Measurements from ENCODE around the gene ERCC8. TPM values are rescaled to one million over a fixed set of nuclear protein-coding genes. Genes with fewer than 3 reads are reported as not detected.

ERCC8 gene
- total and polyA plus RNA-seq, 9 of the 15 experiments (the other 6 are each of a cell fraction or from before 2014, with no cell fraction given) = 10.1 to 41.8 (median 24.4) TPM

GRCh38 chr5:60958088-60958487 is 13.2 kb upstream of the ERCC8 start:
- intact Hi-C loops (cut with micrococcal nuclease) = loop anchor here (2.0 to 10.0 kb wide), 2 partner anchors 97 to 701 kb away; no protein-coding TSS in a partner anchor
- FAIRE-seq (no peak), ATAC-seq (no peak), DNase-seq (ENCODE audit: extremely low read depth in 1 of 4, low spot score in 3 of 4) (no peak)
- TF ChIP-seq ZBTB43 (CRISPR knock-in tag; IDR thresholded peaks at IDR 0.05) (no peak), SUPT5H (IDR thresholded peaks at IDR 0.05) (no peak), TAF15 (IDR thresholded peaks at IDR 0.05; ENCODE audit: low read depth, low read length) (no peak), THRA (IDR thresholded peaks at IDR 0.05) (no peak), ZNF347 (CRISPR knock-in tag; IDR thresholded peaks at IDR 0.05; ENCODE audit: low read depth) (no peak), FOXA1 (IDR thresholded peaks at IDR 0.05; ENCODE audit: borderline replicate concordance) (no peak), TCFL5 (CRISPR knock-in tag; conservative IDR thresholded peaks at IDR 0.05) (no peak)
- TF ChIP-seq, protein P1, sequence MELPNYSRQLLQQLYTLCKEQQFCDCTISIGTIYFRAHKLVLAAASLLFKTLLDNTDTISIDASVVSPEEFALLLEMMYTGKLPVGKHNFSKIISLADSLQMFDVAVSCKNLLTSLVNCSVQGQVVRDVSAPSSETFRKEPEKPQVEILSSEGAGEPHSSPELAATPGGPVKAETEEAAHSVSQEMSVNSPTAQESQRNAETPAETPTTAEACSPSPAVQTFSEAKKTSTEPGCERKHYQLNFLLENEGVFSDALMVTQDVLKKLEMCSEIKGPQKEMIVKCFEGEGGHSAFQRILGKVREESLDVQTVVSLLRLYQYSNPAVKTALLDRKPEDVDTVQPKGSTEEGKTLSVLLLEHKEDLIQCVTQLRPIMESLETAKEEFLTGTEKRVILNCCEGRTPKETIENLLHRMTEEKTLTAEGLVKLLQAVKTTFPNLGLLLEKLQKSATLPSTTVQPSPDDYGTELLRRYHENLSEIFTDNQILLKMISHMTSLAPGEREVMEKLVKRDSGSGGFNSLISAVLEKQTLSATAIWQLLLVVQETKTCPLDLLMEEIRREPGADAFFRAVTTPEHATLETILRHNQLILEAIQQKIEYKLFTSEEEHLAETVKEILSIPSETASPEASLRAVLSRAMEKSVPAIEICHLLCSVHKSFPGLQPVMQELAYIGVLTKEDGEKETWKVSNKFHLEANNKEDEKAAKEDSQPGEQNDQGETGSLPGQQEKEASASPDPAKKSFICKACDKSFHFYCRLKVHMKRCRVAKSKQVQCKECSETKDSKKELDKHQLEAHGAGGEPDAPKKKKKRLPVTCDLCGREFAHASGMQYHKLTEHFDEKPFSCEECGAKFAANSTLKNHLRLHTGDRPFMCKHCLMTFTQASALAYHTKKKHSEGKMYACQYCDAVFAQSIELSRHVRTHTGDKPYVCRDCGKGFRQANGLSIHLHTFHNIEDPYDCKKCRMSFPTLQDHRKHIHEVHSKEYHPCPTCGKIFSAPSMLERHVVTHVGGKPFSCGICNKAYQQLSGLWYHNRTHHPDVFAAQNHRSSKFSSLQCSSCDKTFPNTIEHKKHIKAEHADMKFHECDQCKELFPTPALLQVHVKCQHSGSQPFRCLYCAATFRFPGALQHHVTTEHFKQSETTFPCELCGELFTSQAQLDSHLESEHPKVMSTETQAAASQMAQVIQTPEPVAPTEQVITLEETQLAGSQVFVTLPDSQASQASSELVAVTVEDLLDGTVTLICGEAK (IDR thresholded peaks at IDR 0.05) = no peak
- TF ChIP-seq, protein P1 (CRISPR knock-in tag; IDR thresholded peaks at IDR 0.05) = no peak
- no peaks in the 10 kb centered on the region for H3K4me1 ChIP-seq (replicated peaks in 1 of 2; ENCODE audit: control insufficient read depth in 2 of 2, insufficient read depth in 2 of 2, low read length in 2 of 2)
- no peak overlapping the region for H3K4me2 ChIP-seq (ENCODE audit: insufficient read depth, low read length)
- H3K27me3 ChIP-seq (ENCODE audit: control insufficient read depth in 2 of 2, insufficient read depth in 2 of 2, low read length in 2 of 2) = no peaks in the 10 kb centered on the region
- no TSS peak for BruUV-seq (replicated peaks)
- H3K79me2 ChIP-seq (ENCODE audit: control insufficient read depth, insufficient read depth, low read length) = peaks cover 75% of the 10 kb centered on the region
- H3K9ac ChIP-seq (ENCODE audit: insufficient read depth in 1 of 2, low read depth in 2 of 2, low read length in 2 of 2) = no peak overlapping the region
- H2AFZ ChIP-seq (ENCODE audit: low read depth, low read length) = no peak overlapping the region
- in situ Hi-C loops (cut with MboI) = no loop called here
- no peak overlapping the region for H3K27ac ChIP-seq (ENCODE audit: extremely low read depth, low read depth, low read length)
- no peaks in the 10 kb centered on the region for H3K36me3 ChIP-seq (ENCODE audit: control insufficient read depth, insufficient read depth, low read length)
- H4K20me1 ChIP-seq (replicated peaks; ENCODE audit: control insufficient read depth, insufficient read depth, low read length) = no peaks in the 10 kb centered on the region
- POLR2A ChIA-PET = interaction anchor here (1.0 kb wide), 1 partner anchor 12 kb away, joined by 3 read pairs; no protein-coding TSS in a partner anchor
- H3K9me1 ChIP-seq (ENCODE audit: control insufficient read depth, insufficient read depth, low read length) = no peaks in the 10 kb centered on the region
- CTCF ChIA-PET (ENCODE audit: low intra/inter-chr PET ratio) = no interaction called here
- no peak overlapping the region for H3K4me3 ChIP-seq
- no peaks in the 10 kb centered on the region for H3K9me3 ChIP-seq (replicated peaks; ENCODE audit: control insufficient read depth, insufficient read depth, low read depth, low read length)

All from K562 (cell line).